H9 (cell line): Measurements from ENCODE around the gene GPR107. TPM values are rescaled to one million over a fixed set of nuclear protein-coding genes. Genes with fewer than 3 reads are reported as not detected.

Experiments used
- DNase-seq: peaks from one replicate; pipeline ENCODE4 v3.0.0-alpha.2; 2017
- H2AFZ ChIP-seq: one replicate; pipeline ENCODE4 v1.6.1; 2013; ENCODE audit warnings: mild to moderate bottlenecking, low read length, control low read depth, moderate library complexity
- H2AK5ac ChIP-seq: 2 replicates; pipeline ENCODE4 v1.6.1; 2013; ENCODE audit warnings: low read length, control low read depth, mixed read lengths; ENCODE audit not compliant: insufficient read length
- H2BK120ac ChIP-seq: one replicate; pipeline ENCODE4 v1.6.1; 2013; ENCODE audit warnings: low read depth, mild to moderate bottlenecking, low read length, control low read depth, inconsistent platforms; ENCODE audit not compliant: poor library complexity, severe bottlenecking
- H2BK12ac ChIP-seq: 2 replicates; pipeline ENCODE4 v1.6.1; 2013; ENCODE audit warnings: low read length, control low read depth, mixed read lengths, low read depth; ENCODE audit not compliant: insufficient read length
- H2BK15ac ChIP-seq: 2 replicates; pipeline ENCODE4 v1.6.1; 2013; ENCODE audit warnings: low read depth, low read length, control low read depth
- H2BK20ac ChIP-seq: one replicate; pipeline ENCODE4 v1.6.1; 2013; ENCODE audit warnings: low read depth, mild to moderate bottlenecking, low read length, control low read depth, inconsistent platforms; ENCODE audit not compliant: poor library complexity, severe bottlenecking
- H2BK5ac ChIP-seq: 2 replicates; pipeline ENCODE4 v1.6.1; 2013; ENCODE audit warnings: low read length, control low read depth, mixed read lengths; ENCODE audit not compliant: insufficient read length
- H3K14ac ChIP-seq: 2 replicates; pipeline ENCODE4 v1.6.1; 2013; ENCODE audit warnings: low read length, control low read depth; ENCODE audit not compliant: insufficient read depth
- H3K18ac ChIP-seq: 2 replicates; pipeline ENCODE4 v1.6.1; 2013; ENCODE audit warnings: low read depth, mild to moderate bottlenecking, mixed read lengths, low read length, control low read depth; ENCODE audit not compliant: insufficient read length
- H3K23ac ChIP-seq: 2 replicates; pipeline ENCODE4 v1.6.1; 2013; ENCODE audit warnings: low read length, control low read depth, mixed read lengths, low read depth; ENCODE audit not compliant: insufficient read length
- H3K23me2 ChIP-seq: 2 replicates; pipeline ENCODE4 v1.6.1; 2013; ENCODE audit warnings: low read depth, mild to moderate bottlenecking, mixed read lengths, low read length, control low read depth; ENCODE audit not compliant: insufficient read length, poor library complexity, severe bottlenecking
- H3K27ac ChIP-seq: 2 replicates; pipeline ENCODE4 v1.5.1; 2013; ENCODE audit warnings: low read length, control low read depth, mixed read lengths, low read depth; ENCODE audit not compliant: insufficient read length
- H3K27me3 ChIP-seq: 2 replicates; pipeline ENCODE4 v1.6.1; 2013; ENCODE audit warnings: low read length, control low read depth, inconsistent platforms; ENCODE audit not compliant: insufficient read depth
- H3K4ac ChIP-seq: 2 replicates; pipeline ENCODE4 v1.6.1; 2013; ENCODE audit warnings: low read depth, mild to moderate bottlenecking, control low read depth, inconsistent platforms, low read length, moderate library complexity
- H3K4me1 ChIP-seq: 2 replicates; pipeline ENCODE4 v1.6.1; 2013; ENCODE audit warnings: low read length, control low read depth, inconsistent platforms; ENCODE audit not compliant: insufficient read depth
- H3K4me2 ChIP-seq: 2 replicates; pipeline ENCODE4 v1.6.1; 2013; ENCODE audit warnings: low read length, control low read depth, mixed read lengths; ENCODE audit not compliant: insufficient read length, insufficient read depth
- H3K56ac ChIP-seq: 2 replicates; pipeline ENCODE4 v1.6.1; 2013; ENCODE audit warnings: low read depth, mild to moderate bottlenecking, mixed read lengths, low read length, control low read depth; ENCODE audit not compliant: insufficient read length
- H3K79me1 ChIP-seq: 2 replicates; pipeline ENCODE4 v1.6.1; 2013; ENCODE audit warnings: low read depth, mild to moderate bottlenecking, moderate library complexity, low read length, control low read depth, inconsistent platforms; ENCODE audit not compliant: insufficient read depth, poor library complexity, severe bottlenecking
- H3K79me2 ChIP-seq: 2 replicates; pipeline ENCODE4 v1.6.1; 2013; ENCODE audit warnings: low read length, control low read depth, inconsistent platforms; ENCODE audit not compliant: insufficient read depth
- H3K9ac ChIP-seq: 2 replicates; pipeline ENCODE4 v1.6.1; 2013; ENCODE audit warnings: low read length, control low read depth, mixed read lengths; ENCODE audit not compliant: insufficient read length; ENCODE audit errors: extremely low read depth
- H3K9me3 ChIP-seq: one replicate; pipeline ENCODE4 v1.6.1; 2013; ENCODE audit warnings: low read depth, low read length, inconsistent platforms; ENCODE audit not compliant: control insufficient read depth
- H3T11ph ChIP-seq: one replicate; pipeline ENCODE4 v1.6.1; 2013; ENCODE audit warnings: mild to moderate bottlenecking, low read length, control low read depth, inconsistent platforms
- H4K20me1 ChIP-seq: one replicate; pipeline ENCODE4 v1.6.1; 2013; ENCODE audit not compliant: control insufficient read depth, insufficient read length, insufficient read depth
- H4K5ac ChIP-seq: 2 replicates; pipeline ENCODE4 v1.6.1; 2013; ENCODE audit warnings: low read depth, mild to moderate bottlenecking, mixed read lengths, low read length, control low read depth; ENCODE audit not compliant: insufficient read length
- H4K8ac ChIP-seq: replicated peaks from 2 replicates; pipeline ENCODE4 v1.6.1; 2013; ENCODE audit warnings: low read length, control low read depth, mixed read lengths, low read depth; ENCODE audit not compliant: insufficient read length
- H4K91ac ChIP-seq: 2 replicates; pipeline ENCODE4 v1.6.1; 2013; ENCODE audit warnings: low read depth, mild to moderate bottlenecking, moderate library complexity, mixed read lengths, low read length, control low read depth; ENCODE audit not compliant: insufficient read length
- H3K27ac Mint-ChIP-seq, 3 experiments: 2 replicates in 2 of 3; 3 replicates in 1 of 3; pipeline ENCODE4 v1.8.0; 2020 to 2021; ENCODE audit warnings: mixed read lengths in 3 of 3, mild to moderate bottlenecking in 1 of 3, moderate library complexity in 1 of 3
- H3K27me3 Mint-ChIP-seq: 2 replicates; pipeline ENCODE4 v1.8.0; 2021; ENCODE audit warnings: low read depth, mild to moderate bottlenecking, moderate library complexity, mixed read lengths
- H3K36me3 Mint-ChIP-seq, 3 experiments: 2 replicates in 2 of 3; 3 replicates in 1 of 3; pipeline ENCODE4 v1.8.0; 2020 to 2021; ENCODE audit warnings: low read depth in 3 of 3, mixed read lengths in 3 of 3; ENCODE audit not compliant: insufficient read depth in 1 of 3
- H3K4me1 Mint-ChIP-seq, 2 experiments: 2 replicates each; pipeline ENCODE4 v1.8.0; 2020; ENCODE audit warnings: mixed read lengths in 2 of 2
- H3K4me3 Mint-ChIP-seq, 2 experiments: 2 replicates in 1 of 2; 3 replicates in 1 of 2; pipeline ENCODE4 v1.8.0; 2020 to 2021; ENCODE audit warnings: mild to moderate bottlenecking in 2 of 2, mixed read lengths in 2 of 2, moderate library complexity in 1 of 2
- H3K9me3 Mint-ChIP-seq, 2 experiments: 2 replicates in 1 of 2; 3 replicates in 1 of 2; pipeline ENCODE4 v1.8.0; 2020; ENCODE audit warnings: mild to moderate bottlenecking in 2 of 2, mixed read lengths in 2 of 2, moderate library complexity in 1 of 2
- CTCF ChIP-seq: fragments of 200-600 bp; sonication (generic); conservative IDR thresholded peaks from 3 replicates; pipeline ENCODE4 v1.8.0; 2021; ENCODE audit warnings: antibody characterized with exemption, mild to moderate bottlenecking
- WGBS: extraction: QIAGEN DNeasy Blood & Tissue Kit; methylation state at CpG from one replicate; pipeline ENCODE4 v1.1.7; 2013; ENCODE audit warnings: missing lambda C conversion rate, low lambda C conversion rate, mixed read lengths; ENCODE audit not compliant: insufficient read length; ENCODE audit errors: extremely low coverage; 5-methylcytosine and 5-hydroxymethylcytosine counted together
- total RNA-seq: library from RNA; stranded (reverse); gene quantifications from 2 replicates; pipeline ENCODE4 v1.2.1, GENCODE V29; 2021

GPR107 gene
- total RNA-seq, 1 experiment from 2014 or later: 38.0 TPM

GRCh38 chr9:130166399-130166798 is 112.7 kb downstream of the GPR107 start:
- Histone ChIP-seq H3K56ac (no peak overlapping the region), H4K91ac (no peak overlapping the region), H3K79me1 (no peaks in the 10 kb centered on the region), H3K79me2 (no peaks in the 10 kb centered on the region), H3K14ac (no peak overlapping the region), H3K27me3 (no peaks in the 10 kb centered on the region), H3K23me2 (no peaks in the 10 kb centered on the region), H3K4me1 (no peaks in the 10 kb centered on the region), H4K8ac (no peak overlapping the region), H2AK5ac (no peak overlapping the region), H4K20me1 (no peaks in the 10 kb centered on the region), H3K18ac (no peak overlapping the region), H2BK120ac (no peak overlapping the region), H3K23ac (no peak overlapping the region), H3K9me3 (no peaks in the 10 kb centered on the region), H2BK20ac (no peak overlapping the region), H2AFZ (no peak overlapping the region), H3K4me2 (no peak overlapping the region), H3K4ac (no peak overlapping the region), H3K27ac (no peak overlapping the region), H2BK15ac (no peak overlapping the region), H3T11ph (no peak overlapping the region), H2BK12ac (no peak overlapping the region), H2BK5ac (no peak overlapping the region), H4K5ac (no peak overlapping the region), H3K9ac (no peak overlapping the region)
- Mint-ChIP-seq H3K27ac (no peak overlapping the region), H3K4me3 (no peak overlapping the region), H3K4me1 (peaks cover 12 to 26% of the 10 kb centered on the region in 2 experiments), H3K36me3 (no peaks in the 10 kb centered on the region), H3K9me3 (no peaks in the 10 kb centered on the region; a peak in 1 of 5 replicates), H3K27me3 (peaks cover 25% of the 10 kb centered on the region)
- TF ChIP-seq CTCF: no peak
- DNase-seq: no peak
- no CpG with 5 or more reads among the region's 4 CpGs for WGBS
